HG02870 (cell line): Measurements from ENCODE around the gene GPI.
"Not testable (repeated sequence)": the region's sequence is repeated elsewhere in the genome, so short reads cannot be mapped to it uniquely, and the experiment has no call there.

ENCODE experiments used
- ATAC-seq: cut with Tn5 transposase; IDR thresholded peaks from one replicate; pipeline ENCODE4 v1.9.1; 2021; ENCODE audit warnings: mild to moderate bottlenecking, moderate library complexity; ENCODE audit not compliant: unreplicated experiment

Gene GPI

DNA sequence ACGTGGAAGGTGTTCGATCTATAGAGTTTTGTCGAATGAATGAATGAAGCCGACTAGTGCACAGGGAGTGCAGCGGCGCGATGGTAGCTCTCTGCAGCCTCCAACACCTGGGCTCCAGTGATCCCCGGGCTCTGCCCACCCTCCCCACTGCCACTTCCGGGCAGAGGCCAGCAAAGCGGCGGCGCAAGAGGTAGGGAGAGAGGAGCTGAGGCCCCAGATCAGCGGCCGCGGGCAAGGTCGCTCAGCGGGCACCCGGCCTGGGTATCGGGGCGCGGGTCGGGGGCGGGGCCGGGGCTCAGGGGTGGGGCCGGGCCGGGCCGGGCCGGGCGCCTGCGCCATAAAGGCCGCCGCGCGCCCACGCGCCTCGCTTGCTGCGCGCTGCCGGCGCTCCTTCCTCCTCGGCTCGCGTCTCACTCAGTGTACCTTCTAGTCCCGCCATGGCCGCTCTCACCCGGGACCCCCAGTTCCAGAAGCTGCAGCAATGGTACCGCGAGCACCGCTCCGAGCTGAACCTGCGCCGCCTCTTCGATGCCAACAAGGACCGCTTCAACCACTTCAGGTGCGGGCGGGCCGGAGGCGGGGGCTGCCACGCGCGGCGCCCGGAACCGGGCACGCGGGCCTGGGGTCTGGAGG, at the start of gene GPI:
TSS of gene GPI (plus strand) at position 367 of the 633 bp plus-strand sequence. CDS start at position 438, 71 bp downstream.
- ATAC-seq: peak; percentile 47

DNA sequence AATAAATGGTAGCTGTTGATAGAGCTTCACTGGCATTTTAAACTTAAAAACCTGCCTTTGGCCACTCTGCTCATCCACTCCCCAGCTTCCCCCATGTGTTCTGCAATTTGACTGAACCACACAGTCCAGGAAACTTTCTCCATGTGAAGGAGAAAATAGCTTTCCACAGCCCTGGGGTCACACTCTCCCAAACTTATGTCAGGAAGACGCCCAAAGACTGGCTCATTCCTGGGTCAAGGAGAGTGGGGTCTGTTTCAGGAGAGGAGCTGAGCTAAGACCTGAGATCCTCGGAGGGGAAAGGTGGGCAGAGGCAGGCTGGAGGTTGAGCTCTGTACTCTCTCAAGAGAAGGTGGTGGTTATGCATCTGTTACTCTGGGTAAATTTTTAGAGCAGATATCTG, 48.7 kb upstream of the GPI start:
- ATAC-seq: no peak

DNA sequence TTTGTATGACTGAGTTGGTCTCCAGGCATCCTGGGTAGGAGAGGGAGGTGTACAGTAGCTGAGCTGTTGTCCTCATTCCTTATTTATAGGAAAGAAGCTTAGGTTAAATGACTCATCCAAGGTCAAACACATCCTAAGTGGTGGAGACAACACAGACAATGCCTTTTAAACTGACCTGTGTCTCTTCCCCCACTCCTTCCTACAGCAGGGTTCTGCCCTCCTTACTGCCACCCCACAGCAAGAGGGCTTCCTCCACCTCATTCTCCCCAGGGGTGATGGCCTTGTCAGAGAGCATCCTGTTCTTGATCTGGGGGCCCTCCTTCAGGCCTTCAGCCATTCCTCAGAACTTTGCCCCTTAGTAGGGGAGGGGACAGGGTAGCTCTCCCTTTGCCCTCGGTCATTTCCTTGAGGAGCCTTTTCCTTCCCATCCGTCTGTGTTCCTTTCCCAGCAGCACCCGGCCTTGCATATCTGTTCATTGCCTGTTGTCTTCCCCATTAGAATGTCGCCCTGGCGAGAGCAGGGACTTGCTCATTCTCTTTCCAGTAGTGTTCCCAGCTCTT, 48.2 kb upstream of the GPI start:
- ATAC-seq: no peak

DNA sequence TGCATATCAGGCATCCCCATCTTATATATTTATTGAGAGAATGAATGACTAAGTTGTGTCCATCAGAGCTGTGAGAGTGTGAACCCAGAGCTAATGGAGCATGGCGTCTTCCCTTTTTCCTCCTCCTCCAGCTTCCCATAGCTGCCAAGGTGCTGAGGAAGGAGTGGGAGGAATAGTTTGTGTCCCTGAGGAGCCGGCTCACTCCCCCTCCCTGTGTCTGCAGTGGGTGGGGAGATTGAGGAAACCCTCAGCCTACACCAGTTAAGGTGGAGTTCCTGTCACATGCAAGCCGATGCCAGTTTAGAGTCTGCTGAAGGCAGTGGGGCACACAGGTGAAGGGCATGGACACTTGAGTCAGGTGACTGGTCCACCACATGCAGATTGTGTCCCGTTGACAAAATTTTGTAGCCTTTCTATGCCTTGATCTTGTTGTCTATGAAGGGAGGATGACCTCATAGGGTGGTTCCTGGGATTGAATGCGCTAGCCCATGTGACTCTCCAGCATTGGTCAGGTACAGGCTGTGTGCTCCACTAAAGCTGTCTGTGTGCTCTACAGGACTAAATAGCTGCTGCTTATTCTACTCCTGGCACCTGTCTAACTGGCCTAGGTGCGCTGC, 47.6 kb upstream of the GPI start:
- ATAC-seq: no peak

DNA sequence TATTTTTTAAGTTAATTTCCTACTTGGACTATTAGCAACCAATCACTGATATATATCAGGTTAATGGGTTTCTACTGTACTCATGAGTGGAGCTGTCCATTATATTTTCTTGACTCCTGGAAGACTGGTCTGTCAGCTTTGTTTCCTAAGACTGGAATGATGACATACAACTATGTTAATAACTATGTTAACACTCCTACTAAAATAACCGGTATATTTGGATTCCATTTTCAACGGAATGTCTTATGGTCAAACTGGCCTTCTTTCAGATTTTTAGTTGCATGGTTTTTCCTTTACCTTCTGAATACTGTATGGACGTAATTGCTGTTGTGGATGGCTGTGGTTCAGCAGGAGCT, 45.8 kb upstream of the GPI start:
- ATAC-seq: no peak

GRCh38 chr19:34319785-34320184, 45.2 kb upstream of the GPI start:
- no peak for ATAC-seq

DNA sequence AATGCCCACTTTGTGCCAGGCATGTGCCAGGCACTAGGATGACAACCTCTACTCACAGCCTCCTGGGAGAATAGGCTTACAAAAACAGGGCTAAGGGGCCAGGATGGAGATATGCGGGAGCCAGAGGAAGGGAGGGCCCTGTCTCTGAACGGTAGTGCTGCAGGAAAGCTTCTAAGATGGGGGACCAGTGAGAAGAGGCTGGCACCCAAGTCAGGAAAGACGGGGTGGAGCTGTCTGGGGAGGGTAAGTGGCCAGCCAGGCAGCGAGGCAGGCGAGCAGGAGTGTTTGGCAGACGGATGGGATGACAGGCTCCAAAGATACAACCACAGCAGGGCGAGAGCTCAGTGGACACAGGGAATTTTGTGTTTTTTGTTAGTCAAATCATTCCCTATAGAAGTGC, 44.7 kb upstream of the GPI start:
- no peak for ATAC-seq

GRCh38 chr19:34321735-34322134, 43.3 kb upstream of the GPI start:
- no peak for ATAC-seq

DNA sequence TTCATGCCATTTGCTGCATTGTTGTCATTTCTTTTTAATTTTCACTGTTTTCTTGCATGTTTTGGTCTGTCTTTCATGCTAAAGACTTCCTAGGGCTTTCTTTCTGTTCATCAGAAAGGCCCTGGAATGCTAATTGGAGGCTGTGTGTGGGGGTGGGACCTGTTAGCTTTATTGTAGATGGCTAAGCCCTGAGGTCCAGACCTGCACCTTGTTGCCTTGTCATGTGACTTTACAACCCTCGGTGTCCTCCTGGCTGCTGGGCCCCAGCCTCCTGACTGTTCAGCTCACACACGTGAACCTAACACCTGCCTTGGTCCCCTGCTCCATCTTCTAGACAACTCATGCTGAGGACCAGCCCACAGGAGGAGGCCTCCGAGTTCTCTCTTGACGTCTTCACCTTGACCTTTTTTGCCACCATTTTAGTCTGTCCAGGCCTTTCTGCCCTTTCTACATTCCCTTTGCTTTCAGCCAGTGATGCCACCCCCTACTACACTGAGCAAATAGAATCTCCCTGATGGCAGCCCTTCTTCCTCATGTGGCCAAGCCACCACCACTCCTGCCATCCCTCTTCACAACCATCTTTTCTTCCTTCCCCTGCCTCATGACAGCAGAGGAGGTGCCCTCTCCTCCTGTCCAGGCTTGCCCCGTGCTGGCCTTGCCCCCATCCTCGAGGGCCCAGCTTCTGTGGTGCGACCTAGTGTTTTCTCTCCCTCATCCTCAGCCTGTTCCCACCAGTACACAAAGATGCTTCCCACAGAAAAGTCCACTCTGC, 41.4 kb upstream of the GPI start:
- no peak for ATAC-seq

DNA sequence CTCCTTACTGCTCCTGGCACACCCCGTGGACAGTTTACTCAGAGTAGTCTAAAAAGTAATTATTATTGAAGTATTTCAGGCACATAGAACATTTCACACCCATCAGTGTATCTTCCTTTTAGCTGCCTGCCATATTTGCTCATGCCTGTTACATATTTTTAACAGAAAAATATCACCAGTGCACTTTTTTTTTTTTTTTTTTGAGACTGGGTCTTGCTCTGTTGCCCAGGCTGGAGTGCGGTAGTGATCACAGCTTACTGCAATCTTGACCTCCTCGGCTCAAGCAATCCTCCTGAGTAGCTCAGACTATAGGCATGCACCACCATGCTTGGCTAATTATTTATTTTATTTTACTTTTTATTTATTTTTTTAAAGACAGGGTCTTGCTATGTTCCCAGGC, 40.7 kb upstream of the GPI start:
- no peak for ATAC-seq

- no peak for ATAC-seq
Measured at GRCh38 chr19:34325181-34325580, 39.8 kb upstream of the GPI start.

DNA sequence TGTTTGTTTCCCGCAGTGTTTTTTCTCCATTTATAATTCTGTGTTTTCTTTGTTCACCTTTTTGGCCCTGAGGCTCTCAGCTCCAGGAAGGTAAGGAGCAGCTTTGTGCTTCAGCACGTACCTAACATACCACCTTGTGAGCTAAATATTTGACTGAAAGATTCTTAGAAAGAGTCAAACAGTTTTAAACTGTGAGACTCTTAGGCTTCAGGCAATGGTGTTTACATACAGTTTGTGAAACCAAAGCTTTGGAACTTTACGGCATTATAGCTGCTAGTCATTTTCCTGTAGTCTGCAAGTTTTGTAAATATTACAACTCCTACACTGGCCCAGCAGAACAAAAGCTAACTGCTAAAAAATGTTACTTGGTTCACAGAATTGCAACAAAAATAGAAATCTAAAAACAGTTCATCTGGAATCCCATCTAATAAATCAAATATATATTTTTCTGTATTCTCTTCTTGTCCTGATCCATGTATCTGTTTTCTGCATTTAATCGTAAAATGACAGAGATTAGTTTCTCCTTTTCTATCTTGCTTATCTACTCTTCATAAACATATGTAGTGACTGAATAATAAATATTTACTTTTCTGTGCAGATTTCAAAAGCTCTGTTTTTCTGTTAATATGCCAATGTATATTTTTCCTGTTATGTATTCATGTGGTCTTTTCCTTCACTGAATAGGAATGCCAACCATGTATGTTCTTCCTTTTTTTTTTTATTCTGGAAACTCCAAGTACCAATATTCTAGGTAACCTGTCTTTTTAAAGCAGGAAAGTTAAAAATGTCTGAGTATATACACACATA, 38.8 kb upstream of the GPI start:
- no peak for ATAC-seq

DNA sequence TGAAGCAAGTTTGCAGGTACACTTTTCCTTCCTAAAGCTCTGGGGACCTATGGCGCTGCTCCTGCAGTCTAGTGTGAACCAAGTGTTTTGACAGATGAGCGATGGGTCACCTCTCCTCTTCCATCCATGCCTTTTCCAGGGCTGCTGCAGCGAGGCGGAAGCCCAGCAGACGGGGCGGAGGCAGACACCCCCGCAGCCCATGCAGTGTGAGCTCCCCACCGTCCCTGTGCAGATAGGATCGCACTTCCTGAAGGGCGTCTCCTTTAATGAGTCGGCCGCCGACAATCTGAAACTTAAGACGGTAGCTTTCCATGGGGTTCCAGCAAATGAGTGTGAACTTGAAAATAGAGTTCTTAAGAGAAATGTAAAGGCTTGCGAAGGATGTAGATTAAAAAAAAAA, 37.1 kb upstream of the GPI start:
- ATAC-seq: no peak

DNA sequence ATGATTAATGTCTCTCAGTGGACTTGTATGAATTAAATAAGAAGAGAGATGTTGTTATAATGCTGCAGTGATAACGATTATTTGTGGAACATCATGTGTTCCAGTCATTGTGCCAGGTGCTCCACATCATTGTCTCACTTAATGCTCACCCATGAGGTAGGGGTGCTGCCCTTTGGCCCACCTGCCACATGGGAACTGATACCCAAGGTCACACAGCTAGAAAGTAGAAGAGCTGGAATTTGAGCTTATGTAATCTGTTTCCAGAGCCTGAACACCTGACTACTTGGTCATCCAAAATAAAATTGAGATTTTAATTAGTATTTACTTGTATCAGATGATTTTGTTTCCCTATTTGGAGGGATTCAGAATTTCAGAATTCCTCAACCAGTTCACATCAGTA, 36.0 kb upstream of the GPI start:
- no peak for ATAC-seq

- ATAC-seq: no peak
Measured at GRCh38 chr19:34330116-34330515, 34.9 kb upstream of the GPI start.

DNA sequence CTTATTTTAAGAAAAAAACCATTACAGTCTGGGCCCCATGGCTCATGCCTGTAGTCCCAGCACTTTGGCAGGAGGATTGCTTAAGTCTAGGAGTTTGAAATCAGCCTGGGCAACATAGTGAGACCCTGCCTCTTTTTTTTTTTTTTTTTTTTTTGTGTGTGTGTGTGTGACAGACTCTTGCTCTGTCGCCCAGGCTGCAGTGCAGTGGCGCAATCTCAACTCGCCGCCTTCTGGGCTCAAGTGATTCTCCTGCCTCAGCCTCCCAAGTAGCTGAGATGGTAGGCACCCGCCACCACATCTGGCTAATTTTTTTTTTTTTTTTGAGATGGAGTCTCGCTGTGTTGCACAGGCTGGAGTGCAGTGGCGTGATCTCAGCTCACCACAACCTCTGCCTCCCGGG, 34.4 kb upstream of the GPI start:
- not testable (repeated sequence) for ATAC-seq

DNA sequence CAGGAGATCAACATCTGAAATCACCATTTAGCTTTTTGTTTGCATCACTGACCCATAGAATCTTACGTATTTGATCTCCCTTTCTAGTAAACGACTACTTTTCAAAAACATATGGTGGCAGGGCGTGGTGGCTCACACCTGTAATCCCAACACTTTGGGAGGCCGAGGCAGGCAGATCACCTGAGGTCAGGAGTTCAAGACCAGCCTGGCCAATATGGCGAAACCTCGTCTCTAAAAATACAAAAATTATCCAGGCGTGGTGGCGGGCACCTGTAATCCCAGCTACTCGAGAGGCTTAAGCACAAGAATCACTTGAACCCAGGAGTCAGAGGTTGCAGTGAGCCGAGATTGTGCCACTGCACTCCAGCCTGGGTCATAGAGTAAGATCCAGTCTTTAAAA, 33.4 kb upstream of the GPI start:
- not testable (repeated sequence) for ATAC-seq

DNA sequence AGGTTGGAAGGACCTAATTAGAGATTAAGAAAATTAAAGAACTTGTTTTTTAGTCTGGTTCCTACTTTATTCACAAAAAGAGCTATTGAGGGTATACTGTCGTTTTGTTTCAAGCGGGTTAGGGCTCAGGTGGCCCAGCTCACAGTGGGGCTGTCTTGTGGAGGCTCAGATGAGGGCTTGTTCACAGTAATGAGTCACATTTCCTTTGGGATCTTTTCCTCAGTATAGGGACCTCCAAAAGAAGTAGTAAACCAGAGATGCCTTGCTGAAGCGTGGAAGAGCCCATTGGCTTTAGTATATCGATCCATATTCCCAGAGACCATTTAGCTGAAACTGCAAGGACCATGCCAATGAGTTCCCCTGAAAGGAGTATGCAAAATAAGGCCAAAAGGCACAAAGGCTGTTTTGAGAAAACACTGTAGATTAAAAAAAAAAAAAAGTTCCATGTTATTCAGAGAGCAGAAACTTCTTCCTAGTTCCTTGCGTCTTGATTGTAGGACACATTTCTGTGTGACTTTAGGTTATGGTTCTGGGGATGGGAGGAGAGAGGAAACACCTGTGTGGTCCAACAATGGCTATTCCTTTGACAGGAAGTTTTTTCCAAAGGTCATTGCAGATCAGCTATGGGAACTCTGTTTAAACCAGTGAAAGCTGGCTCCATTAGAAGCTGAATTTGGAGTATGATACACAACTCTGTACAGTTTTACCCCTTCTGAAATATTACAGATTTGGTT, 32.8 kb upstream of the GPI start:
- no peak for ATAC-seq

- no peak for ATAC-seq
Measured at GRCh38 chr19:34335914-34336313, 29.1 kb upstream of the GPI start.

- no peak for ATAC-seq
Measured at GRCh38 chr19:34336781-34337271, 28.2 kb upstream of the GPI start.
